Endothelial cell of umbilical vein (primary cell): ENCODE measurements around the gene CACNB3. TPM values are rescaled to one million over a fixed set of nuclear protein-coding genes. Genes with fewer than 3 reads are reported as not detected.

ENCODE experiments used
- BruUV-seq: library from RNA; stranded (reverse); fragments of 400-500 nt; replicated peaks from 2 replicates; lab custom pipeline; 2021; lab: Mats Ljungman, UMichigan
- CTCF ChIA-PET: fragments of 300-600, 350-600 bp; sonication (Branson Sonifier 250); formaldehyde crosslinking; loops from one replicate; lab custom pipeline; 2021; ENCODE audit warnings: antibody characterized with exemption, inconsistent platforms; lab: Charles Lee
- POLR2A ChIA-PET: fragments of 300-600, 350-600 bp; sonication (Branson Sonifier 250); formaldehyde crosslinking; loops from one replicate; lab custom pipeline; 2021; ENCODE audit warnings: antibody characterized with exemption, inconsistent platforms; lab: Charles Lee
- DNase-seq: peaks from one replicate; pipeline ENCODE4 v3.0.0-alpha.2; 2011; ENCODE audit warnings: low read depth, low spot score
- FAIRE-seq: peaks from 2 replicates; lab custom pipeline; 2011; peaks lifted over from hg19 to GRCh38; lab: Jason Lieb, UNC
- H2AFZ ChIP-seq: 2 replicates; pipeline ENCODE4 v1.6.0; 2012; ENCODE audit warnings: low read depth, low read length, control low read depth, inconsistent platforms
- H3K27ac ChIP-seq: 2 replicates; pipeline ENCODE4 v1.5.1; 2011; ENCODE audit warnings: low read depth, mild to moderate bottlenecking, control low read depth, low read length, moderate library complexity; ENCODE audit not compliant: insufficient read depth
- H3K27me3 ChIP-seq, 2 experiments: 2 replicates each; pipeline versions ENCODE4 v1.6.0 to v1.6.1; 2011; ENCODE audit warnings: low read length in 2 of 2, mixed read lengths in 1 of 2; ENCODE audit not compliant: control insufficient read depth in 2 of 2, insufficient read depth in 2 of 2
- H3K36me3 ChIP-seq, 2 experiments: 2 replicates in 1 of 2; 3 replicates in 1 of 2; pipeline ENCODE4 v1.5.1; 2011; ENCODE audit warnings: low read length in 2 of 2, mild to moderate bottlenecking in 1 of 2, moderate library complexity in 1 of 2; ENCODE audit not compliant: control insufficient read depth in 2 of 2, insufficient read depth in 2 of 2; ENCODE audit errors: extremely low read depth in 1 of 2
- H3K4me1 ChIP-seq: 3 replicates; pipeline ENCODE4 v1.5.1; 2011; ENCODE audit warnings: mild to moderate bottlenecking, low read length; ENCODE audit not compliant: control insufficient read depth, insufficient read depth; ENCODE audit errors: extremely low read depth
- H3K4me2 ChIP-seq: 2 replicates; pipeline ENCODE4 v1.6.1; 2011; ENCODE audit warnings: low read length, control low read depth, mixed read lengths; ENCODE audit not compliant: insufficient read depth
- H3K4me3 ChIP-seq, 3 experiments: fragments of 200-600 bp in 1 of 3; sonication (generic), shearing (Covaris generic) in 1 of 3; replicated peaks in 1 of 3; 2 replicates each; pipeline ENCODE4 v1.5.1; 2011 to 2016; ENCODE audit warnings: control low read depth in 3 of 3, low read length in 3 of 3, mild to moderate bottlenecking in 2 of 3, inconsistent platforms in 1 of 3, low read depth in 1 of 3, moderate library complexity in 1 of 3; ENCODE audit not compliant: insufficient read depth in 1 of 3
- H3K79me2 ChIP-seq: 2 replicates; pipeline ENCODE4 v1.6.0; 2012; ENCODE audit warnings: low read length, inconsistent platforms; ENCODE audit not compliant: control insufficient read depth, insufficient read depth
- H3K9ac ChIP-seq: replicated peaks from 2 replicates; pipeline ENCODE3; 2011; ENCODE audit warnings: low read length, control low read depth; ENCODE audit not compliant: insufficient read depth; ENCODE audit errors: extremely low read depth
- H3K9me1 ChIP-seq: replicated peaks from 3 replicates; pipeline ENCODE4 v1.6.0; 2011; ENCODE audit warnings: mild to moderate bottlenecking, low read length; ENCODE audit not compliant: control insufficient read depth, insufficient read depth; ENCODE audit errors: extremely low read depth
- H3K9me3 ChIP-seq: replicated peaks from 2 replicates; pipeline ENCODE4 v1.5.1; 2012; ENCODE audit warnings: low read length, inconsistent platforms; ENCODE audit not compliant: control insufficient read depth, insufficient read depth
- H4K20me1 ChIP-seq: replicated peaks from 2 replicates; pipeline ENCODE3; 2011; ENCODE audit warnings: mild to moderate bottlenecking, low read length; ENCODE audit not compliant: control insufficient read depth, insufficient read depth; ENCODE audit errors: extremely low read depth
- CTCF ChIP-seq, 2 donors: IDR thresholded peaks; 1 replicate in 1 of 2; 2 replicates in 1 of 2; pipeline ENCODE4 v1.5.1; 2011; ENCODE audit warnings: low read length in 2 of 2, mild to moderate bottlenecking in 2 of 2, moderate library complexity in 2 of 2, control low read depth in 1 of 2, inconsistent platforms in 1 of 2, low read depth in 1 of 2; ENCODE audit not compliant: insufficient read depth in 1 of 2; ENCODE audit errors: extremely low read depth in 1 of 2
- EZH2 ChIP-seq: IDR thresholded peaks from 2 replicates; pipeline ENCODE4 v1.6.1; 2012; ENCODE audit warnings: borderline replicate concordance, low read depth, mild to moderate bottlenecking, moderate library complexity, low read length, inconsistent platforms; ENCODE audit not compliant: severe bottlenecking
- FOS ChIP-seq: IDR thresholded peaks from 2 replicates; pipeline ENCODE4 v1.6.1; 2011; ENCODE audit warnings: mild to moderate bottlenecking, low read length, moderate library complexity, borderline replicate concordance; ENCODE audit not compliant: insufficient read depth
- GATA2 ChIP-seq: IDR thresholded peaks from 2 replicates; pipeline ENCODE4 v1.7.0; 2011; ENCODE audit warnings: low read depth, mild to moderate bottlenecking, moderate library complexity, mixed read lengths, low read length; ENCODE audit not compliant: insufficient read length, insufficient read depth
- JUN ChIP-seq: IDR thresholded peaks from 2 replicates; pipeline ENCODE4 v1.6.1; 2011; ENCODE audit warnings: borderline replicate concordance, low read depth; ENCODE audit not compliant: insufficient read length, insufficient read depth
- MYC ChIP-seq: IDR thresholded peaks from one replicate; pipeline ENCODE4 v1.6.1; 2011; ENCODE audit warnings: mild to moderate bottlenecking, low read depth, low read length
- POLR2A ChIP-seq: IDR thresholded peaks from 2 replicates; pipeline ENCODE4 v1.6.1; 2012; ENCODE audit warnings: low read depth, mild to moderate bottlenecking, control low read depth, low read length
- POLR2AphosphoS5 ChIP-seq: IDR thresholded peaks from 2 replicates; pipeline ENCODE4 v1.6.1; 2012; ENCODE audit warnings: low read depth, mild to moderate bottlenecking, control low read depth, low read length, moderate library complexity; ENCODE audit not compliant: insufficient read depth
- dilution Hi-C: fragments of 300-500 bp; cut with MboI; formaldehyde crosslinking; loops from one replicate; pipeline ENCODE4 v1.15.0; 2019; ENCODE audit warnings: low sequenced_read_pairs; ENCODE audit not compliant: extremely low pct_ligation_motif_present
- intact Hi-C: fragments of 100-400 bp; cut with micrococcal nuclease; formaldehyde crosslinking; loops from one replicate; pipeline ENCODE4 v1.10.0; 2022
- polyA plus RNA-seq, 4 experiments: library from polyadenylated mRNA; depleted of rRNA in 3 of 4; stranded (reverse) in 3 of 4; unstranded in 1 of 4; fragments of >200 nt; gene quantifications; 2 replicates each; pipeline versions ENCODE4 v1.2.1 to v1.2.3, GENCODE V29; 2011 to 2012; ENCODE audit warnings: missing spikeins in 1 of 4
- total RNA-seq: library from RNA; stranded (reverse); gene quantifications from 2 replicates; pipeline ENCODE4 v1.2.3, GENCODE V29; 2021
- TF ChIP-seq, protein P1 (sequence below): IDR thresholded peaks from 2 replicates; pipeline ENCODE4 v1.6.1; 2011; ENCODE audit not compliant: insufficient read depth, insufficient read length

The CACNB3 gene
- total and polyA plus RNA-seq, 2 donors (not counting 3 experiments of a cell fraction or from before 2014, with no cell fraction given) = 37.4 to 61.8 TPM

GRCh38 chr12:48866052-48866711 lies 47.9 kb downstream of the CACNB3 start:
- no peak overlapping the region for H3K27ac ChIP-seq
- no TSS peak for BruUV-seq
- peak overlapping the region in 1 of 3 experiments; percentile 43 for H3K4me3 ChIP-seq
- no peaks in the 10 kb centered on the region for H3K36me3 ChIP-seq
- no peak for FAIRE-seq
- no peak for TF ChIP-seq CTCF (IDR thresholded peaks at IDR 0.05; ENCODE audit: extremely low read depth in 1 of 2, insufficient read depth in 1 of 2, low read depth in 1 of 2, low read length in 2 of 2)
- no peak for TF ChIP-seq GATA2
- ChIA-PET POLR2A (interaction anchor here (0.7 to 2.1 kb wide), 10 partner anchors 9 to 91 kb away, joined by 3 to 23 read pairs (median 5); partner anchors contain the start of genes ARF3 and DDX23), CTCF (interaction anchor here (0.8 to 9.2 kb wide), 9 partner anchors 9 to 131 kb away, joined by 3 to 96 read pairs (median 4); partner anchors contain the start of gene DDX23)
- intact Hi-C loops (no loop called here), dilution Hi-C loops (no loop called here)
- DNase-seq = no peak
- no peak overlapping the region for H3K9ac ChIP-seq
- peaks cover 17% of the 10 kb centered on the region in 2 experiments for H3K27me3 ChIP-seq
- H2AFZ ChIP-seq = peak overlapping the region; percentile 69
- no peaks in the 10 kb centered on the region for H3K9me3 ChIP-seq
- H3K4me1 ChIP-seq = peaks cover 9% of the 10 kb centered on the region
- H3K79me2 ChIP-seq = no peaks in the 10 kb centered on the region
- peak overlapping the region; percentile 66 for H3K4me2 ChIP-seq
- H3K9me1 ChIP-seq = no peaks in the 10 kb centered on the region
- H4K20me1 ChIP-seq = no peaks in the 10 kb centered on the region

GRCh38 chr12:48868451-48868850 lies 50.2 kb downstream of the CACNB3 start:
- FAIRE-seq (no peak), DNase-seq (no peak)
- no TSS peak for BruUV-seq
- intact Hi-C loops = no loop called here
- Histone ChIP-seq H4K20me1 (no peaks in the 10 kb centered on the region), H3K4me2 (no peak overlapping the region), H3K9me1 (no peaks in the 10 kb centered on the region), H3K4me3 (no peak overlapping the region), H3K27me3 (peaks cover 10 to 16% of the 10 kb centered on the region in 2 experiments), H3K27ac (no peak overlapping the region), H3K36me3 (no peaks in the 10 kb centered on the region), H3K9ac (no peak overlapping the region), H3K4me1 (peaks cover 9% of the 10 kb centered on the region), H3K79me2 (no peaks in the 10 kb centered on the region), H2AFZ (no peak overlapping the region), H3K9me3 (no peaks in the 10 kb centered on the region)
- POLR2A ChIA-PET = no interaction called here
- dilution Hi-C loops = no loop called here
- TF ChIP-seq, protein P1, sequence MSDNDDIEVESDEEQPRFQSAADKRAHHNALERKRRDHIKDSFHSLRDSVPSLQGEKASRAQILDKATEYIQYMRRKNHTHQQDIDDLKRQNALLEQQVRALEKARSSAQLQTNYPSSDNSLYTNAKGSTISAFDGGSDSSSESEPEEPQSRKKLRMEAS = no peak
- no peak for TF ChIP-seq POLR2AphosphoS5
- no peak for TF ChIP-seq CTCF (IDR thresholded peaks at IDR 0.05; ENCODE audit: extremely low read depth in 1 of 2, insufficient read depth in 1 of 2, low read depth in 1 of 2, low read length in 2 of 2)
- TF ChIP-seq FOS = no peak
- TF ChIP-seq POLR2A = no peak
- no peak for TF ChIP-seq MYC
- no peak for TF ChIP-seq JUN
- no peak for TF ChIP-seq GATA2
- no peak for TF ChIP-seq EZH2
- CTCF ChIA-PET = interaction anchor here (0.7 to 9.2 kb wide), 4 partner anchors 8 to 36 kb away, joined by 3 to 96 read pairs (median 36); partner anchors contain the start of gene DDX23
